Activated CD4-positive, alpha-beta T cell treated with anti-CD3 and anti-CD28 coated beads for 24 hours (primary cell): Measurements from ENCODE around the gene RPL35.

ENCODE experiments used
- DNase-seq, 2 donors: peaks; one replicate each; pipeline ENCODE4 v3.0.0-alpha.2; 2020; ENCODE audit warnings: low read depth in 2 of 2

Gene RPL35

DNA sequence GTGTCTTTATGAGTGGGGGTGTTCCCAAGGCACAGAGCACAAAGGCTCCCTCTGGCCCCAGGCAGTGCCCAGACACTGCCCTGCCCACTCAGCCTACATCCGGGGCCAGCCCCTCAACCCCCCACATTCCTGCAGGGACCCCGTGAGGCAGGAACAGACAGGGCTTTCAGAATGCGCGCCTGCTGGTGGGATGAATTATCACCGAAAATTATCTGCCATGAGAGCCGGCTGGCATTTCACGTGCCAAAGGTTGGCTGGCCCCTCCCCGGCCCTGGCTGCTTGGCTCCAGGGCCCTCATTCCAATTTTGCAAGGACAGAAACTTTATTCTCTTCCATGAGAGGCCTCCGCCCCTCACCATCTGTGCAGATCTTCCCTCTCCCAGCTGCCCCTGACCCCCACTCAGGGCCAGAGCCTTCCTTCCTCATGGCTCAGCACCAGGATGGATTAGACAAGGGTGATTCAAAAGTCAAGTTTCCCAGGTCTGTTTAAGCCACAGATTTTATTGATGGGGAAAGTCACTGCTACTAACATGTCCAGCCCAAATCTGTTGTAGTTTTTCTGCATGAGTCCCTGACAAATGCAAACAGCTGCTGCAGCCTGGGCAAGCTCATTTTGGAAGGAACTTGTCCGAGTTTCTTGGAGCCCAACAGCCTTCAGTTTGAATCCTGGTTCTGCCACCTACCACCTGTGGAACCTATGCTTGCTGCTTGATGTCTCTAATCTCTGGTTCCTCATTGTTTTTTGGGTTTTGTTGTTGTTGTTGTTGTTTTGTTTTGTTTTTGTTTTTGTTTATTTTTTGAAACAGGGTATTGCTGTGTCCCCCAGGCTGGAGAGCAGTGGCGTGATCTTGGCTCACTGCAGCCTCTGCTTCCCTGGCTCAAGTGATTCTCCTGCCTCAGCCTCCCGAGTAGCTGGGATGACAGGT, 40.8 kb downstream of the RPL35 start:
- DNase-seq: no peak

DNA sequence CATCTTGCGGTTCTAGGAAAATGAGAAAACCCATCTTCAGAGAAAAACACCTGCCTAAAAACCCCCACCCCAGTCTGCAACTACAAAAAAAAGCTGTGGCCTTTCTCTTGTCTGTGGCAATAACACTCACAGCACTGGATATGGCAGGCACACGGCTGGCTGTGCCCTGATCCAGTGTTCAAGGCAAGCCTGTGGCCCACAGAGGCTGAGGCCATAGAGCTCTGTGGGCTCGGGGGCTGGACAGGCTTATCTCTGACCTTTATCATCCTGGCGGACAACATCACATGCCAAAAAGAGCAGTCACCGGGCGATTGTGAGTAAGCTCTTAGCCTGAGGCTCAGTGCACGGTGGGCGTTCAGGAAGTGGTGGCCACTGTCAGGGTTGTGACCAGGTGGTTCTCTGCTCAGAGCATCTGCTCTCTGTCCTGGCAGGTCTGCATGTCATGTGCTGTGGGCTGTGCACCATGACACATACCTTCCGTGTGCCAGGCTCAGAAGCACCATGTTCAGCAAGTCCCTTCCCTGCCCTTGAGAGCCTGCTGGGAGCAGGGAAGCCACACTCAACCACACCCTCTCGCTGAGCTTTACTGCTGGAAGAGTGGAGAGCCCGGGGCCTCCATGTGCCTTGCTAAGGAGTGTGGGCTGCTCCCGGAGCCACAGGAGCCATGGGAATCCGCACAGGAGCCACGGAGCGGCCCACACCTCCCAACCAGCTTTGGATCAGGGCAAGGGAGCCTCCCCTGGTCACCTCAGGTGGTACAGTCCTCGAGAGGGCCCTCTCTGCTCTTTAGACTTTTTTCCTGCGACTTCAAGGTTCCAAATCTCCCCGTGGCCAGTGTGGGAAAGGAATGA, 43.1 kb downstream of the RPL35 start:
- DNase-seq: no peak

DNA sequence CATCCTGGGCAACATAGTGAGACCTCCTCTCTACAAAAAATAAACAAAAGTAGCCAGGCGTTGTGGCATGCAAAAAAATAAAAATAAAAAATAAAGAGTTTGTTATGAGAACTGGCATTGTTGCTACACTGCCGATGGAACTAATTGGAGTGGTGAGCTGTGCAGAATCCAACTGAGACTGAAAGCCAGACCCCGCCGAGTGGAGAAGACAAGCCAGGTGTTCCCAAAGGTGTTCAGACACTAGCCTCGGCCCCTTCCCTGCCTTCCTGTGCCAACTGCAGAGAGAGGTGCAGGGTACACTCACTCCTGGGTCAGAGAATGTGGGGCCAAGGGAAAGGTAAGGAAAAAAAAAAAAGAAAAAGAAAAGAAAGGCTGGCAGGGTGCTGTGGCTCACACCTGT, 46.2 kb downstream of the RPL35 start:
- DNase-seq: no peak

DNA sequence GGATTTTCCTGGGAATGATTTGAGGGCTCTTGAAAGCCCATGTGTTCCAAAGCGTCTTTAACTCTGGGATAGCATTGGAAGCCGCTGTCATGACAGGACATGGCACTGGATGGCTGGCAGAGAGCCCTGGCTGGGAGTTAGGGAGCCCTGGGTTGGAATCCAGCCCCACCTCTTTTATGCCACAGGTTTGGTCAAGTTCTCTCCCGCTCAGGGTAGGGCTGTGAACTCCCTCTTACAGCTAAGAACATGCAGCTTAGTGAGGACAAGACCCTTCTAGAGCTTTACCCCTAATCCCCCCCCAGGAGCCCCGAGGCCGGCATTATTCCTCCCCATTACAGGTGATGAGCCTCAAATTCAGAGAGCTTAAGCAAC, 47.6 kb downstream of the RPL35 start:
- no peak for DNase-seq

DNA sequence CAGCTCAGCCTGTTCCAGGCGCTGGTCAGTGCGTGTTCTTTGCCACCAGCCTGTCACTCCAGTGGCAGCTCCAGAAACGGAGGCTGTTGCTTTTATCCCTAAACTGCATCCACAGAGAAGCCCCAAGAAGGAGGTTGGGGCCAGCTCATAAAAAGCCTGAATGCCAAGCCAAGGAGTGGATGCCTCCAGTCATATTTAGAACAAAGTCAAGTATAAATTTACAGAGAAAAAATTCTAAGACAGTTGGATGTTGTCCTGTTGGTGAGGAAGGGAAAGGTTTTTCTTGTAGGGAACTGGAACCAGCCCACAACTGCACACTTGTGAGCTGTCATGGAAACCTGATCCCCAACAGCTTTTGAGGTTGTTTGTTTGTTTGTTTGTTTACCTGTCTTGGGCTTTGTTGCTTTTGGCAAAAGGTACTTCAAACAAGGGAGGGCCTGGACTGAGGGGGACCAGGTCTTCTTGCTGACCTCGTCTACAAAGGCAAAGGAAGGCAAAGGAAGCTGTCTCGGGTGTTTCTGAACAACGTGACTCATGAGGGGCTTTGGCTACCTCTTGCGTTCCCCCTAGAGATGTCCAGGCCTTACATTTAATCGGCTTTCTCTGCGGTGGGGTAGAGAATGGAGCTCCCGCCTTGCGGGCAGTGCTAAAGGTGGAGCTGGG, 48.1 kb downstream of the RPL35 start:
- DNase-seq: no peak

DNA sequence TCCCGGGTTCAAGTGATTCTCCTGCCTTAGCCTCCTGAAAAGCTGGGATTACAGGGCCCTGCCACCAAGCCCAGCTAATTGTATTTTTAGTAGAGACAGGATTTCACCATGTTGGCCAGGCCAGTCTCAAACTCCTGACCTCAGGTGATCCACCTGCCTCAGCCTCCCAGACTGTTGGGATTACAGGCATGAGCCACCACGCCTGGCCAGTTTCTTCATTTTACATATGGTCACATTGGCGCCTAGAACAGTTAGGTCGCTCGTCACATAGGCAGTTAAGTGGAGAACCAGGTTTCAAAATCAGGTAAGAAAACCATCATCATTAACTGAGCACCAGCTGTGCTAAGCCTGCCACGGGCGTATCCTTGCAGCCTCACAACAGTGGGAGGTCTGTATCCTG, 48.7 kb downstream of the RPL35 start:
- no peak for DNase-seq

DNA sequence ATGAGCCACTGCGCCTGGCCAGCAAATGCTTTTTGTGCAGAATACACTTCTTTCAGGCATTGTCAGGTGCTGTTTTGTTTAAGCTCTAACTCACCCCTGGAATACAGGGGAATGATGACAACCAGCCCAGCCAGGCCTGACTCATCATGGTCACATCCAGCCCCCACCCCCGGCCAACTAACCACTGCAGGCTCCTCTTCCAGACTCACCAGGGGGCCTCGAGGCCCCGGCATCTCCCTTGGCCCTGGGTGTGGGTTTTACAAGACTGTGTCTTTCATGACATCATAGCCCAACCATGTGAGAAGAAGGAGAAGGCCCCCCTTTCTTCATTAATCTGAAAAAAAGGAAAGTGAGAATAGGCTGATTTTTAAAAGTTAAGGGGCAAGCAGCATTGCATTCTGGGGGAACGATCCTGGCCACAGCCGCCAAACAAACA, 49.3 kb downstream of the RPL35 start:
- no peak for DNase-seq

DNA sequence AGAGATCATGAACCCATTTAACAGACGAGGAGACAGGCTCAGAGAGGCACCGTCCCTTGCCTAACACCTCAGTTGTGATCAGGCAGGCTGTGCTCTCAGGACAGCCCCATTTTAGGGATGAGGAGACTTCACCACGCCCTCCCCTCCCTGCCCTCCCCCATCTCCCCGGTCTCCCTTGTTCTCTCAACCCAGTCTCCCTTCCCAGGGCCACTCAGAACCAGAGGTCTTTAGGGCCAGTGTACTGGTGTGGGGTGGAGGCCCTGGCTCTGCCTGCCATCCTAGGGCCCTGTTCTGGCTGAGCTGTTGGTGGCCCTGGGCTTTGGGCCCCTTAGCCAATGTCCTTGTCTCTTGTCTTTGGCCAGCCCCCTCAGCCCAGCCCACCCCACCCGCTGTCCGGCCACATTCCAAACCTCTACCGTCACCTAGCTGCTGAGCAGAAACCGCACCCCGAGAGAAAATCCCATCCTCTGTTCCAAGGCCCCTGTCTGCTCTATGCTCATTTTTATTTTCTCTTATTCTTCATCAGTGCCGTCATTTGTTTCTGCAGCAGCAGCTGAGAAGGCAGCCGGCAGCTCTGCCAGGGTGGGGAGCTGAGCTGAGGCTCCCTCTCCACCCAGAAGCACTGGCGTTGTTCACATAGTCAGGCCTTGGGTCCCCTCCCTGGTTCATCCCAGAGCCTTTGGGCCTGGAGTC, 50.9 kb downstream of the RPL35 start:
- DNase-seq: no peak

DNA sequence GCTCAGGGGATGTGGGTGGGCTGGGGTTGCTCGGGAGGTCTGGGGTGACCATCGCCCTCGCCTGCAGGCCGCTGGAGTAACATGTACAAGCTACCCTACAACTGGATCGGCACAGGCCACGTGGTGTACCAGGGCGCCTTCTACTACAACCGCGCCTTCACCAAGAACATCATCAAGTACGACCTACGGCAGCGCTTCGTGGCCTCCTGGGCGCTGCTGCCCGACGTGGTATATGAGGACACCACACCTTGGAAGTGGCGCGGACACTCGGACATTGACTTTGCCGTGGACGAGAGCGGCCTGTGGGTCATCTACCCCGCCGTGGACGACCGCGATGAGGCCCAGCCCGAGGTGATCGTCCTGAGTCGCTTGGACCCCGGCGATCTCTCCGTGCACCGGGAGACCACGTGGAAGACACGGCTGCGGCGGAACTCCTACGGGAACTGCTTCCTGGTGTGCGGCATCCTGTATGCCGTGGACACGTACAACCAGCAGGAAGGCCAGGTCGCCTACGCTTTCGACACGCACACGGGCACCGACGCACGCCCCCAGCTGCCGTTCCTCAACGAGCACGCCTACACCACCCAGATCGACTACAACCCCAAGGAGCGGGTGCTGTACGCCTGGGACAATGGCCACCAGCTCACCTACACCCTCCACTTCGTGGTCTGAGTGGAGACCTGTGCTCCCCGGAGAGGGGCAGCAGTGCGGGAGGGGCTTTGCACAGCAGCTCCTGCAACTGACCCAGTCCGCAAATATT, 51.8 kb downstream of the RPL35 start:
- no peak for DNase-seq

DNA sequence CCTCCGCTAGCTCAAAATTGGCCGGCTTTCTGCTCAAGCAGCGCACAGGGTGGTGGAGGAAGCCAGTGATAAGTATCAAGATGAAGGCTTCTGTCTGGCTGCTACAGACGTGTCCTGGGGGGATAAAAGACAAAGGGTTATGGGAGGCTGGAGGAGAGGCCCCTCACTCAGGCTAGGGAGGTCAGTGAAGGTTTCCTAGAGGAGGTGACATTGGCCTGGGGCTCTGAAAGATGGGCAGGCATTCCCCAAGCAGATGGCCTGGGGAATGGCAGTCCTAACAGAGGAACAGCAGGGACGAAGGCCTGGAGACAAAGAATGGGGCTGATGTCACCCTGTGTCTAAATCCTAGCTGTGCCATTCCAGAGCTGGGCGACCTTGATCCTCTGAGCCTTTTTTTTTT, 52.5 kb downstream of the RPL35 start:
- no peak for DNase-seq

DNA sequence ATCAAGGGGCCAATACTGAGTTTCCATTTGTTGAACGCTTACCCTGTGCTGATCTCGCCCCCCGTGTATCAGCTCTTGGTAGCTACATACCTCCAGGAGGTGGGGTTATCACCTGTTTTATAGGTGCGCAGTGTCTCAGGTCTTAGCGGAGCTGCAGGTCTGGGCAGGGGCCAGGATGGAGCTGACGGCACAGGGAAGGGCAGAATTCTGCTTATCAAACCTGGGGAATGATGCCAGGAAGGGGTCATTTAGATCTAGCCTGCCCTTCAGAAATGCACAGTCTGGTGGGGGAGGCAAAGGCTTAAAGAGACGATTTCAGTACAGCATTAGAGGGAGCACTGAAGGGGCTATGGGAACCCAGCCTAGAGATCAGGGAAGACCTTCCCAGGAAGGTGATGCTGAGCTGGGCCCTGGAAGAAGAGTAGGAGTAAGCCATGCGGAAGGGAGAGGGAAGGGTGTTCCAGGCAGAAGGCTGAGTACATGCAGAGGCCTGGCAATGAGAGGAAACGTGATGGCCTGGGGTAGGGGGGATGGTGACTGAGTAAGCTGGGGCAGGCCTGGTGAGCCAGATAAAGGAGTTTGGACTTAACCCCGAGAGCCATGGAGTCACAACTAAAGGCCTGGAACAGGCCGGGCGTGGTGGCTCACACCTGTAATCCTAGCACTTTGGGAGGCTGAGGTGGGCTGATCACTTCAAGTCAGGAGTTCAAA, 53.4 kb downstream of the RPL35 start:
- DNase-seq: no peak
